VCaP (cell line): Measurements from ENCODE around the gene CSF1R.

ENCODE experiments used
- H3K27ac ChIP-seq: fragments of 450-650 bp; 2 replicates; pipeline ENCODE4 v1.5.1; 2017
- CTCF ChIP-seq: fragments of 450-650 bp; conservative IDR thresholded peaks from 2 replicates; pipeline ENCODE4 v1.5.1; 2017; ENCODE audit warnings: mild to moderate bottlenecking, moderate library complexity

Gene CSF1R

GRCh38 chr5:150044329-150044681, 42.0 kb downstream of the CSF1R start:
- no peak for TF ChIP-seq CTCF
- no peak overlapping the region for H3K27ac ChIP-seq

- no peak for TF ChIP-seq CTCF
- no peak overlapping the region for H3K27ac ChIP-seq
These were observed 42.6 kb downstream of the CSF1R start for GRCh38 chr5:150043657-150044328.

- no peak overlapping the region for H3K27ac ChIP-seq
- TF ChIP-seq CTCF = no peak
These were observed 43.9 kb downstream of the CSF1R start for GRCh38 chr5:150042459-150042858.

- TF ChIP-seq CTCF = no peak
- H3K27ac ChIP-seq = peak overlapping the region; percentile 22; the same call in 1 of the 2 replicates
These were observed 47.8 kb downstream of the CSF1R start for GRCh38 chr5:150038547-150038946.

- H3K27ac ChIP-seq = no peak overlapping the region
- TF ChIP-seq CTCF = no peak
These were observed 49.8 kb downstream of the CSF1R start for GRCh38 chr5:150036513-150036912.

GRCh38 chr5:150035139-150035895, 51.0 kb downstream of the CSF1R start:
- H3K27ac ChIP-seq = no peak overlapping the region
- no peak for TF ChIP-seq CTCF

- TF ChIP-seq CTCF = no peak
- no peak overlapping the region for H3K27ac ChIP-seq
These were observed 51.7 kb downstream of the CSF1R start for GRCh38 chr5:150034662-150035061.
